NCI-H128 (cell line): ENCODE measurements around the gene TNP2.

Experiments used
- DNase-seq: peaks from one replicate; lab custom pipeline; 2025; ENCODE audit not compliant: unreplicated experiment; lab: John Stamatoyannopoulos, UW

The TNP2 gene

DNA sequence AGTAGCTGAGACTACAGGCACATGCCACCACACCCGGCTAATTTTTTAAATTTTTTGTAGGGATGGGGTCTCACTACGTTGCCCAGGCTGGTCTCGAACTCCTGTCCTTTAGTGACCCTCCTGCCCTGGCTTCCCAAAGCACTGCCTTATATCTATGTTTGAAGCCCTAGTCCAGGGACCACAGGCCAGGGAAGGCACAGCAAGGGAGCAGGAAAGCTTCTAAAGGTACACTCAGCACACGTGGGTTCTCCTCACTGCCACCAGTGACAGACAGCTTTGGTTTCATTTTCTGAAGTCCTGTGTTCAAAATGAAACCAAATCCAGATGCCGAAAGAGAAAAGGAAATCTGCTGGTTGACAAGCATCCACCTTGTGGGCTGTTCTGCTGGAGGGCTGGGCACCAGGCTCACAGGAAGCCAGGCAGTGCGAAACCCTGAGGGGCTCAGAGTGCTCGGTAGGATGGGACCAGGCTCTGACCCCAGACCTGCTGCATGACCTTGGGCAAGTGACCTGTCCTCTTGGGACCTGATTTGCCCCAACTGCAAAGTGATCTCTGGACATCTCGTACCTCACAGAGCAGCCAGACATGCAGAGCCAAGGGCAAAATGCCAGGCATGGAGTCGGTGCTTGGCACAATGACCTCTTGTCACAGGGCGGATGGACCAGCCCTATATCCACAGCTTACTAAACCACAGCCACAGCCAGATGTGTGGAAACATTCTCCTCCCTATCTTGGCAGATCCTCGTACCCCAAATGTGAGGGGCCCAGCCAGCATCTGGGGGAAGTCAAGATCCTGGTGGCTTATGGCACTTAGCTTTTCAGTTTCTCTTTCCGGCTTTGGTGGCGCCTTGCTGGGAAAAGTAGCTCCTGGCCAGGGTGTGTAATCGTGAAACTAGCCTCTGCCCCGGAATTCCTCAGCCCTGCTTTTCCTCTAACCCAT lies 10.3 kb downstream of the TNP2 start:
- no peak for DNase-seq

- peak; percentile 13 for DNase-seq
Observed at GRCh38 chr16:11257131-11257938, 11.8 kb downstream of the TNP2 start.

GRCh38 chr16:11256661-11257130 lies 12.4 kb downstream of the TNP2 start:
- no peak for DNase-seq

DNA sequence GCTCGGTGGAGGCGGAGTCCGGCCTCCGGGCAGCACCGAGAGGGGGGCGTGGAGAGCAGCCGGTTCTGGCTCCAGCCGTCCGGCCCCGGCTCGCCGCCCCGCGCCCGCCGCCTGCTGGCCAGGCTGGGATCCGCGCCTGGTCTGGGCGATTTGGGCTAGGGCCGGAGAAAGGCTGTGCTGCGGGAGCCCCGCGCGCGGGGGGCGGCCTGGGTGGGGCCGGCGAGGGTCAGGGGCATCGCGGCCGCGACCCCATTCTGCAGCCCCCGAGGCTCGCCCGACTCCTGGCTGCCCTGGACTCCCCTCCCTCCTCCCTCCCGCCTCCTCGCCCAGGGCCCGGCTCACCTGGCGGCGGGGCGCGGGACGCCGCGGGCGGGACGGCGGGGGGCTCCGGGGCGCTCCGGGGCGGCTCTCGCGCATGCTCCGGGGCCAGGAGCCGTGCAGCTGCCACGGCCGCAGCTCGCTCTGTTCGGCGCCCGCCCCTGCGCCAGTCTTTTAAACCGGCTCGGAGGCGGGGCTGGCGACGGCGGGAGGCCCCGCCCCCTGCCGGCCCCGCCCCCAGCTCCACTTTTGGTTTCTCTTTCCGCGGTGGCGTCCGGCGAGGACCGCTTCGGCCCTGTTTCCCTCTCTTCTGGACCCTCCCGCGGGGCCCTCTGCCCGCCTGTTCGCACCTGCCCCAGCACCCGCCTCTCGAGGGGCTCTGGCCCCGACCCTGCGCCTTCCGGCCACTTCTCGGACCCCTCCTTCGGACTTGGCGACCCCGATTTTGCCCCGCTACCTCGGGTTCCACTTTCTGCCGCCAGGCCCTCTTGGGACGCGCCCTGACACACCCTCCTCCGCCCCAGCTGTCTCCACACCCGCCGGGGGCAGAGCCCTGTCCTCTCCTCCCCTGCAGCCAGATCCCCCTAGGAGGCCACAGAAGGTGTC lies 13.1 kb downstream of the TNP2 start, which contains the start of gene SOCS1:
TSS of gene SOCS1 (minus strand) at position 468 of the 924 bp plus-strand sequence. CDS start 726 bp downstream, outside the sequence.
- peak; percentile 53 for DNase-seq

- no peak for DNase-seq
Observed at GRCh38 chr16:11254913-11255736, 14.0 kb downstream of the TNP2 start.

DNA sequence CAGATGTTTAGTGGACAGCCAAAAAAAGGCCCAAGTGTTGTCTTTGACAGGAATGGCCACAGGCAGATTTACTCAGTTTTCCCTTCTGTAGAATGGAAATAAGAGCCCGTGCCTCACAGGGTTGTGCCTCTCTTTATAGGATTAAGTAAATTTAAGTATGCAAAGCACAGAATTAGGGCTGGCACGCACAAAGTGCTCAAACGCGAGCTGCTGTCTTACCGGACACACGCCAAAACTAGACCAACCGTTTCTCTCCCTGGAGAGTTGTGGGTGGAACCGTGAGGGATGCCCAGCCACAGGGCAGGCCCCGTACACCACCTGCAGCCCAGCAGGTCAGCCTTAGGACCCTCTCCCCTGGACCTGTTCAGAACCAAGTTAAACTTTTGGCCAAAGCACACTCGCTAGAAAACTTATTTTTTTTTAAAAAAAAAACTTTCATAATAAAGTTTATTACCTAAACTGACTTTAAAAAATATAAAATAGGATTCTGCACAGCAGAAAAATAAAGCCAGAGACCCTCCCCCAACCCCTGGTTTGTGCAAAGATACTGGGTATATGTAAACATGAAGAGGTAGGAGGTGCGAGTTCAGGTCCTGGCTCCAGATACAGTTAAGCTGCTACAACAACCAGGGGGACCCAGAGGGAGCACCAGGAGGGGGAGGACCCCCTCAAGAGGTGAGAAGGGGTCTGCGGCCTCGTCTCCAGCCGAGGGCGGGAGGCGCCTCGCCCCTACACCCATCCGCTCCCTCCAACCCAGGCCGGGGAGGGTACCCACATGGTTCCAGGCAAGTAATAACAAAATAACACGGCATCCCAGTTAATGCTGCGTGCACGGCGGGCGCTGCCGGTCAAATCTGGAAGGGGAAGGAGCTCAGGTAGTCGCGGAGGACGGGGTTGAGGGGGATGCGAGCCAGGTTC lies 14.9 kb downstream of the TNP2 start:
- DNase-seq: no peak

DNA sequence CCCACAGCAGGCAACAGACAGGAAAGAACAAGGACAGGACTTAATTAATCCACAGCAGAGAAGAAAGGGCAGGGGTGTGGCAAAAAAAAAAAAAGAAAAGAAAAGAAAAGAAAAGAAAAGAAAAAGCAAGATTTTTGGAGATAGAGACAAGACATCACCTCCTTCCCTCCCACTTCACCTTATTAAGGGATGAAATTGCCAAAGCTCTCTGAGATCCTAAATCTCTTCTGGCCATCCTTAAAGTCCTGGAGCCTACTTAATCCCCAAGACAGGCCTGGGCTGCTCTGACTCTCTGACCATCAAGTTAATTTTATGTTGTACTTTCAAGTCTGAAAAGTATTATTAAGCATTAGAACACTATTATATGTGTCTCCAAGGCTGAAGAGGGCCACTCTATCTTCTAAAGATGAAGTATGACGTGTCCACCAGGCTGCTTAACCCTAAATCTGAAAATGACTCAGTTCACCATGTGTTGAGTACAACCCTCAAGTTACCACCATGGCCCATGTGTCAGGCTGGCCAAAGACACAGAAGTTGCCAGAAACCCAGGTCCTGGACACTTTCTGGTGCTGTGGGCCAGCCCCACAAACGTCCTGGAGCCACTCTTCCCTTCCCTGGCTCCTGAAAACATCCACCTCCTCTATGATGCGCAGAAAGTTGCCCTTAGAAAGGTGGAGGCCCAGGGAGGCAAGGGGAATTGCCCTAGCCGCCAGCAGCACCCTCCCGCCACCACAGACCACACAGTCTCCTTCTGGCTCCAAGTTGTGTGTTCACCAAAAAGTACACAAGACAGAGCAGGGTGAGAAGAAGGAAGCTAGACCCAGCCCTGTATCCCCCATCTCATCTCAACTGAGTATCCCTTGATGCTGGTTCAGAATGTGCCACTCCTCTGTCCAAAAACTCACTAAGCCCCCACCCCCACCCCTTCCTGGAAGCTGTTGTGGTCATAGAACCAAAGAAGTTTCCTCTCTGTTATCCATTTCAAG lies 15.8 kb downstream of the TNP2 start:
- DNase-seq: no peak

- DNase-seq: no peak
Observed at GRCh38 chr16:11252482-11252931, 16.6 kb downstream of the TNP2 start.

DNA sequence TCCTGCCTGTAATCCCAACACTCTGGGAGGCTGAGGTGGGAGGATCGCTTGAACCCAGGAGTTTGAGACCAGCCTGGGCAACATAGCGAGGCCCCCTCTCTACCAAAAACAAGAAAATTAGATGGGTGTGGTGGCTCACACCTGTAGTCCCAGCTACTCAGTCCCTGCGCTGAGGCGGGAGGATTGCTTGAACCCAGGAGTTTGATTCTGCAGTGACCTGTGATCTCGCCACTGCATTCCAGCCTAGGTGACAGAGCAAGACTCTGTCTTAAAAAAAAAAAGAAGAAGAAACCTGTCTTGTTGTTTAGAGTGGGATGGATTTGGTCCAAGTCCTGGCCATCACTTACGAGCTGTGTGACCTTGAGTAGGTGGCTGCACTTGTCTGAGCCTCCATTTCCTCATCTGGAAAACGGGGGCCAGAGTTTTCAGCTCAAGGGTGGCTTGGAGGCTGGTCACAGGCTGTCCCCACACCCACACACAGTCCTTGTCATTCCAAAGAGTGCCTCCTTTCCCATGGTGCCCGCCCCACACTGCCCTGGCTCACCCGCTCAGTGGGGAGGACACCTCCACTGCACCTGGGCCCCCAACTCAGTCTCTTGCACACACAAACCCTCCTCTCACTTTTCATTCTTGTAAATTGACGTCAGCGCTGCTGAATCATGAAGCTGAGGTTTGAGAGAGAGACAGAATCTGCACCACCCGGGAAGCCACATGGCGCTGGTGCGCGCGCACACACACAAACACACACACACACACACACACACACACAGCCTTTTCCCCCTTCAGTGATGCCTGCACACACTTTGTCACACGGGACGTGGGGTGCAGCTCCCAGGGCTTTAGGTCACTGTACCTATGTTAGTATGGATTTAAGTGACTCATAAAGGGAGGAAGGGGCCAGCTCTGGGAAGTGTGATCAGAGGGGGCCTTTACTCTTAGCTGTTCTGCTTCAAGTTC lies 17.3 kb downstream of the TNP2 start:
- DNase-seq: no peak

- DNase-seq: no peak
Observed at GRCh38 chr16:11250786-11251524, 18.2 kb downstream of the TNP2 start.

- no peak for DNase-seq
Observed at GRCh38 chr16:11250091-11250785, 18.9 kb downstream of the TNP2 start.

- DNase-seq: no peak
Observed at GRCh38 chr16:11249233-11250061, 19.7 kb downstream of the TNP2 start.

DNA sequence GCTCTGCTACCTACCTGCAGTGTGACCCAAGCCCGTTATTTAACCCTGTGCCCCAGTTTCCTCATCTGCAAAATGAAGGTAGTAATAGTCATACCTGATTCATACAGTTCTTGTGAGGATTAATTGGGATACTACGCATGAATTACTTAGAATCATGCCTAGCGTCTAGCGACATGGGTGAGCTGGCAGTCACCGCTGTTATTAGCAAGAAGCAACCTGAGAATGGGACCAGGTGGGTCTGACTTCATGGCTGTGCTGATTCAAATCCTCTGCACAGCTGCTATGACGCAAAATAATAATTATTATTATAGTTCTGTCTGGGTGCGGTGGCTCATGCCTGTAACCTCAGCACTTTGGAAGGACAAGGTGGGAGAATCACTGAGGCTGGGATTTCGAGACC lies 21.0 kb downstream of the TNP2 start:
- no peak for DNase-seq

DNA sequence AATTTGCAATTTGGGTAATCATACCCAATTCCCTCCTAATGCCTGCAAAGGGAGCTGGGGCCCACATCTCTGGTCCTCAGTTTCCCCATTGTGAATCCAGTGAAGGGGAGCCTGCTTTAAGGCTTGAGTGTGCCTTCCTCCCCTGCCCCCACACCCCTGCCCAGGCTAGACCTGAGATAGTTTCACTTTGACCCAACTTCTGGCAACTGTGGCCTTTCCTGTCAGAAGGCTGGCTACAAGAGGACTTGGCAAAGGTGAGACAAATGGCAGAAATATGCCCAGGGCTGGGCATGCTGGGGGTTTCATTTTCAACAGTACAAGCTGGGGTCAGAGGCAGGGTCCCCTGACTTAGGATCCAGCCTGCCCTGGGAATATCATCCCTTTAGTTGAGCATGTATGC lies 23.1 kb downstream of the TNP2 start:
- no peak for DNase-seq
